Measurements from ENCODE around the gene DHH. TPM values are rescaled to one million over a fixed set of nuclear protein-coding genes. Genes with fewer than 3 reads are reported as not detected.
"Not testable (repeated sequence)": the region's sequence is repeated elsewhere in the genome, so short reads cannot be mapped to it uniquely, and the experiment has no call there.

Gene DHH
- 0.01 TPM for polyA plus RNA-seq (2013, experiment 1 of 2)
- 0.03 TPM for polyA plus RNA-seq (2013, experiment 2 of 2)

DNA sequence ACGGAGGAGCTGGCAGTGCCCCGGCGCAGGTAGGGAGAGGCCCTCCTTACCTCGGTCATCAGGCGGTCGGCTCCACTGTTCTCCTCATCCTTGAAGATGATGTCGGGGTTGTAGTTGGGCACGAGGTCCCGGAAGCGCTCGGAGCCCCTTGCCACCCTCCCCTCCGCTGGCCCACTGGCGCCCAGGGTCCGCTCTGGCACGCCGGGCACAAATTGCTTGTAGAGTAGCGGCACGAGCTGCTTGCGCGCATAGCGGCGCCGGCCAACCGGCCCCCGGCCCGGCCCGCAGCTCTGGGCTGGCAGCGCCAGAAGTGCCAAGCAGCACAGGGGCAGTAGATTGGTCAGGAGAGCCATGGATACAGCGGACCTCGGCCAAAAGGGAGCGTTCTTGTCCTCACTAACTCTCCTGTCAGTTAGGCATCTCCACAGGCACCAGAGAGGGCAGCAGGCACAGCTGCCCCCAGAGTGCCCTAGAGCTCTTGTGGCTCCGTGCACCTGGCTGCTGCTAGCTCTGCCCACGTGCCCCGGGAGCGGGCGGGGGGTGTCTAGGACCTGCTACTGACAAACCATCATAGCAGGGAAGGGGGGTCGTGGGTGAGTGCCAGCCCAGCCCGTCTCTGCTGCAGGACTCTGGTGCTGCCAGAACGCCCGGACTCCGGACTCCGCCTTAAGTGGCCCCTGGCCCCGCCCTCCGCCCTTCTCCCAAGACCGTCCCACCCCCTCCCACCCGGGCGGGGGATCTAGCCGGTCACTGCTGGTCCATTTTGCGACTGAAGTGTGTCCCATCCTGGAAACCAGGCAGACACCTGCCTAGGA, at the start of gene DHH:
Gene DHH (minus strand): TSS at position 642 of the 815 bp plus-strand sequence. CDS start 289 bp downstream, at position 353.
- H3K18ac ChIP-seq (ENCODE audit: low read length) = no peak within 1 kb of the TSS
- no peak within 1 kb of the TSS for H3K9ac ChIP-seq (ENCODE audit: low read length)
- H2AK5ac ChIP-seq (ENCODE audit: low read length) = no peak within 1 kb of the TSS
- H4K8ac ChIP-seq (ENCODE audit: low read depth, low read length) = no peak within 1 kb of the TSS
- no peak within 1 kb of the TSS for H2BK5ac ChIP-seq (ENCODE audit: low read length)
- no peak within 1 kb of the TSS for H3K4ac ChIP-seq (ENCODE audit: low read depth, low read length)
- no peak for DNase-seq
- no peak within 1 kb of the TSS for H4K5ac ChIP-seq (ENCODE audit: low read length)
- H3K79me1 ChIP-seq (ENCODE audit: low read length) = no peaks in the 10 kb centered on the region
- H3K27ac ChIP-seq (ENCODE audit: low read depth, low read length) = no peak within 1 kb of the TSS
- H3K27me3 ChIP-seq (ENCODE audit: insufficient read depth, low read length, poor library complexity) = peaks cover 53% of the 10 kb centered on the region
- H2BK120ac ChIP-seq (ENCODE audit: low read depth, low read length) = no peak within 1 kb of the TSS
- H3K4me3 ChIP-seq (ENCODE audit: low read length) = no peak within 1 kb of the TSS
- WGBS (ENCODE audit: extremely low coverage, insufficient coverage, low lambda C conversion rate) = no CpG with 5 or more reads among the region's 49 CpGs
- H2BK15ac ChIP-seq (replicated peaks; ENCODE audit: low read depth) = no peak within 1 kb of the TSS
- H3K4me2 ChIP-seq (ENCODE audit: low read length) = peak within 1 kb of the TSS; percentile 3
- H3K4me1 ChIP-seq (ENCODE audit: control insufficient read depth, low read depth, low read length) = no peaks in the 10 kb centered on the region
- H3K79me2 ChIP-seq (ENCODE audit: control insufficient read depth, insufficient read depth, low read length) = no peaks in the 10 kb centered on the region
- H3K36me3 ChIP-seq (ENCODE audit: control insufficient read depth, insufficient read depth, low read length) = peaks cover 6% of the 10 kb centered on the region
- H3K56ac ChIP-seq (ENCODE audit: low read length) = peak within 1 kb of the TSS; percentile 25
- no peak within 1 kb of the TSS for H3K23ac ChIP-seq (ENCODE audit: low read length)

DNA sequence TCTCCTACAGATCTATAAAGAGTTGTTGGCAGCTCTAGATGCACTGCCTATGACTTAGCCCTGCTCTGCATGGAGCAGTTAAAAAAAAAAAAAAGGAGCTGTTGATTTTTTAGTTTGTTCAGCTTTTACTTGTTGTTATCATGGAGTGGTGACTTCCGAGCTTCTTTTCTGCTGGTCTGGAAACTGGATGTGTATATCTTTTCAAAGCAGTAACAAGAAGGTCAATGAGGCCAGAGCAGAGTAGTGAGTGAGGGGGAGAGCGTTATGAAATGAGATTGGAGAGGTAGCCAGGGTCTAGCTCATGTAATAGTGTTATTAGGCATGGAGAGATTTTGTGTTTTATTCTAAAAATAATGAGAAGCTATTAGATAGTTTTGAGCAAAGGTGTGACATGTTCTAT, 49.8 kb upstream of the DHH start:
- no peak for DNase-seq
- Histone ChIP-seq H3K4ac (ENCODE audit: low read depth, low read length) (no peak overlapping the region), H3K9ac (ENCODE audit: low read length) (no peak overlapping the region), H2BK5ac (ENCODE audit: low read length) (no peak overlapping the region), H3K4me2 (ENCODE audit: low read length) (no peak overlapping the region), H3K36me3 (ENCODE audit: control insufficient read depth, insufficient read depth, low read length) (no peaks in the 10 kb centered on the region), H3K4me3 (ENCODE audit: low read length) (no peak overlapping the region), H2BK15ac (replicated peaks; ENCODE audit: low read depth) (no peak overlapping the region), H3K27ac (ENCODE audit: low read depth, low read length) (no peak overlapping the region), H3K23ac (ENCODE audit: low read length) (no peak overlapping the region), H3K4me1 (ENCODE audit: control insufficient read depth, low read depth, low read length) (no peaks in the 10 kb centered on the region), H4K5ac (ENCODE audit: low read length) (no peak overlapping the region), H3K79me1 (ENCODE audit: low read length) (no peaks in the 10 kb centered on the region), H3K27me3 (ENCODE audit: insufficient read depth, low read length, poor library complexity) (no peaks in the 10 kb centered on the region), H3K56ac (ENCODE audit: low read length) (no peak overlapping the region), H2AK5ac (ENCODE audit: low read length) (no peak overlapping the region), H3K79me2 (ENCODE audit: control insufficient read depth, insufficient read depth, low read length) (no peaks in the 10 kb centered on the region), H2BK120ac (ENCODE audit: low read depth, low read length) (no peak overlapping the region), H4K8ac (ENCODE audit: low read depth, low read length) (no peak overlapping the region), H3K18ac (ENCODE audit: low read length) (no peak overlapping the region)
- no CpG with 5 or more reads among the region's 2 CpGs for WGBS (ENCODE audit: extremely low coverage, insufficient coverage, low lambda C conversion rate)

DNA sequence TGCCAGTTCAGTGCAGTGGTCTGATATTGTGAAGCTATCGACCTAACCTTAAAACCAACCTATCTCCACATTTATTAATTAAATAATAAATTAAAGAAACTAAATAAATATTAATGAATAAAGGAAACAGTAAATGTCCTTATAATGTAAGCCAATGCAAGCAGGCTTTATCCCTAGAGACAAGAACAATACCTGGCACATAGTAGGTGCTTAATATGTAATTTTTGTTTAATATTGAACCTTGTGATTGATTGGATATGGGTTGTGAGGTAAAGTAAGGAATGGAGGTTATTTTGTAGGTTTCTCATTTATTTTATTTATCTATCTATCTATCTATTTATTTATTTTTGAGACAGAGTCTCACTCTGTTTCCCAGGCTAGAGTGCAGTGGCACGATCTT, 44.4 kb upstream of the DHH start:
- Histone ChIP-seq H4K8ac (ENCODE audit: low read depth, low read length) (no peak overlapping the region), H2BK120ac (ENCODE audit: low read depth, low read length) (no peak overlapping the region), H3K27me3 (ENCODE audit: insufficient read depth, low read length, poor library complexity) (no peaks in the 10 kb centered on the region), H2AK5ac (ENCODE audit: low read length) (no peak overlapping the region), H3K9ac (ENCODE audit: low read length) (no peak overlapping the region), H3K79me1 (ENCODE audit: low read length) (no peaks in the 10 kb centered on the region), H3K79me2 (ENCODE audit: control insufficient read depth, insufficient read depth, low read length) (no peaks in the 10 kb centered on the region), H4K5ac (ENCODE audit: low read length) (no peak overlapping the region), H3K4me2 (ENCODE audit: low read length) (no peak overlapping the region), H3K18ac (ENCODE audit: low read length) (no peak overlapping the region), H2BK5ac (ENCODE audit: low read length) (no peak overlapping the region), H3K27ac (ENCODE audit: low read depth, low read length) (no peak overlapping the region), H3K23ac (ENCODE audit: low read length) (no peak overlapping the region), H3K4me1 (ENCODE audit: control insufficient read depth, low read depth, low read length) (no peaks in the 10 kb centered on the region), H2BK15ac (replicated peaks; ENCODE audit: low read depth) (no peak overlapping the region), H3K56ac (ENCODE audit: low read length) (no peak overlapping the region), H3K4me3 (ENCODE audit: low read length) (no peak overlapping the region), H3K36me3 (ENCODE audit: control insufficient read depth, insufficient read depth, low read length) (no peaks in the 10 kb centered on the region), H3K4ac (ENCODE audit: low read depth, low read length) (no peak overlapping the region)
- DNase-seq = no peak
- WGBS (ENCODE audit: extremely low coverage, insufficient coverage, low lambda C conversion rate) = no CpG with 5 or more reads among the region's 2 CpGs

DNA sequence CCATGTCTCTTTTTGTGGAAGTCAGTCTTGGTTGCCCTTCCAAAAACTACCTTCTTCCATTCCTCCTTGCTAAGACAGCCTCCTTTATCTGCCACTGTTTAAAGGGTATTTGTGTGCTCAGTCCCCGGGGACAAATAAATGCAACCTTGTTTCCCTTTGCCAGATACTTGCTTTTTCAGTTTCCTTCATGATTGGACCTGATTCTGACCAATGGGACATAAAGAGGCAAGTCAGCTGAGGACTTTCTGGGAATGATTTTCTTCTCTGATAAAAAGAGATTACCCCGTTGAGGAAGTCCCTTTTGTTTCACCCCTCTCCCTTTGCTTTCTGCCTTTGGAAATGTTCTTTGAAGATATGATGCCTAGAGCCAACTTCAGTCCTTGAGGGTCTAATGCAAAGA, 44.0 kb upstream of the DHH start:
- Histone ChIP-seq H3K27me3 (ENCODE audit: insufficient read depth, low read length, poor library complexity) (no peaks in the 10 kb centered on the region), H3K36me3 (ENCODE audit: control insufficient read depth, insufficient read depth, low read length) (no peaks in the 10 kb centered on the region), H2BK15ac (replicated peaks; ENCODE audit: low read depth) (no peak overlapping the region), H3K56ac (ENCODE audit: low read length) (peak overlapping the region; percentile 34), H3K4me1 (ENCODE audit: control insufficient read depth, low read depth, low read length) (no peaks in the 10 kb centered on the region), H2BK5ac (ENCODE audit: low read length) (no peak overlapping the region), H3K79me2 (ENCODE audit: control insufficient read depth, insufficient read depth, low read length) (no peaks in the 10 kb centered on the region), H3K4me2 (ENCODE audit: low read length) (no peak overlapping the region), H2BK120ac (ENCODE audit: low read depth, low read length) (no peak overlapping the region), H3K18ac (ENCODE audit: low read length) (no peak overlapping the region), H2AK5ac (ENCODE audit: low read length) (no peak overlapping the region), H3K79me1 (ENCODE audit: low read length) (no peaks in the 10 kb centered on the region), H3K4ac (ENCODE audit: low read depth, low read length) (no peak overlapping the region), H4K5ac (ENCODE audit: low read length) (no peak overlapping the region), H3K27ac (ENCODE audit: low read depth, low read length) (no peak overlapping the region), H3K23ac (ENCODE audit: low read length) (no peak overlapping the region), H3K4me3 (ENCODE audit: low read length) (no peak overlapping the region), H4K8ac (ENCODE audit: low read depth, low read length) (no peak overlapping the region), H3K9ac (ENCODE audit: low read length) (no peak overlapping the region)
- DNase-seq = peak; percentile 45
- WGBS (ENCODE audit: extremely low coverage, insufficient coverage, low lambda C conversion rate) = no CpG with 5 or more reads among the region's 2 CpGs

DNA sequence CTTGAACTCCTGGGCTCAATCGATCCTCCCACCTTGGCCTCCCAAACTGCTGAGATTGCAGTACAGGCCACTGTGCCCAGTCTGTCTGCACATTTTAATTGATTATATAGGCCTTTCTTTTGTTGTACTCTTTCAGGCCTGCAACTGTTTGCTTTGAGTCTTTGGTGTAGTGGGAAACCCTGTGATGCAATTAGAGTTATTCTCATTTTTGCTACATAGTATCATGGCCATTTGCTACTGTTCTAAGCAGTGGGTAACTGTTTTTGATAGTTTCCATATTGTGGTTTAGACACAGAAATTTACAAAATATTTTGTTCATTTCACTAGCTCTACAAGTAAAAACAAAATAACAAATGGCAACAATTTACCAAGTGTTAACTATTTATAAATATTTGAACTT, 42.9 kb upstream of the DHH start:
- Histone ChIP-seq H3K36me3 (ENCODE audit: control insufficient read depth, insufficient read depth, low read length) (no peaks in the 10 kb centered on the region), H3K79me2 (ENCODE audit: control insufficient read depth, insufficient read depth, low read length) (no peaks in the 10 kb centered on the region), H3K23ac (ENCODE audit: low read length) (no peak overlapping the region), H2AK5ac (ENCODE audit: low read length) (no peak overlapping the region), H4K5ac (ENCODE audit: low read length) (no peak overlapping the region), H2BK15ac (replicated peaks; ENCODE audit: low read depth) (no peak overlapping the region), H2BK120ac (ENCODE audit: low read depth, low read length) (no peak overlapping the region), H4K8ac (ENCODE audit: low read depth, low read length) (no peak overlapping the region), H3K4me1 (ENCODE audit: control insufficient read depth, low read depth, low read length) (peaks cover 3% of the 10 kb centered on the region), H3K4me2 (ENCODE audit: low read length) (no peak overlapping the region), H3K9ac (ENCODE audit: low read length) (no peak overlapping the region), H3K27ac (ENCODE audit: low read depth, low read length) (no peak overlapping the region), H3K4me3 (ENCODE audit: low read length) (no peak overlapping the region), H3K4ac (ENCODE audit: low read depth, low read length) (no peak overlapping the region), H2BK5ac (ENCODE audit: low read length) (no peak overlapping the region), H3K27me3 (ENCODE audit: insufficient read depth, low read length, poor library complexity) (no peaks in the 10 kb centered on the region), H3K56ac (ENCODE audit: low read length) (no peak overlapping the region), H3K79me1 (ENCODE audit: low read length) (no peaks in the 10 kb centered on the region), H3K18ac (ENCODE audit: low read length) (no peak overlapping the region)
- no CpG with 5 or more reads among the region's 1 CpG for WGBS (ENCODE audit: extremely low coverage, insufficient coverage, low lambda C conversion rate)
- no peak for DNase-seq

GRCh38 chr12:49136997-49137396, 42.4 kb upstream of the DHH start:
- not testable (repeated sequence) for H3K56ac ChIP-seq (ENCODE audit: low read length); H3K9ac ChIP-seq (ENCODE audit: low read length); H4K5ac ChIP-seq (ENCODE audit: low read length); H3K36me3 ChIP-seq (ENCODE audit: control insufficient read depth, insufficient read depth, low read length); H3K4me3 ChIP-seq (ENCODE audit: low read length); H2AK5ac ChIP-seq (ENCODE audit: low read length); DNase-seq; H3K4me1 ChIP-seq (ENCODE audit: control insufficient read depth, low read depth, low read length); H3K79me2 ChIP-seq (ENCODE audit: control insufficient read depth, insufficient read depth, low read length); H4K8ac ChIP-seq (ENCODE audit: low read depth, low read length); H3K4me2 ChIP-seq (ENCODE audit: low read length); H2BK5ac ChIP-seq (ENCODE audit: low read length); H3K27ac ChIP-seq (ENCODE audit: low read depth, low read length); H2BK15ac ChIP-seq (replicated peaks; ENCODE audit: low read depth); H3K23ac ChIP-seq (ENCODE audit: low read length); H2BK120ac ChIP-seq (ENCODE audit: low read depth, low read length); H3K4ac ChIP-seq (ENCODE audit: low read depth, low read length); H3K18ac ChIP-seq (ENCODE audit: low read length); H3K27me3 ChIP-seq (ENCODE audit: insufficient read depth, low read length, poor library complexity); H3K79me1 ChIP-seq (ENCODE audit: low read length)
- WGBS (ENCODE audit: extremely low coverage, insufficient coverage, low lambda C conversion rate) = no CpG with 5 or more reads among the region's 3 CpGs
